T-helper 1 cell treated with Interleukin-12 subunit alpha and Interleukin-12 subunit beta and Interleukin-4 antibody, amounts not matched to agents 30 ng/mL and 1 ng/mL, for 36 hours (primary cell): Measurements from ENCODE around the gene MRPS15. TPM values are rescaled to one million over a fixed set of nuclear protein-coding genes. Genes with fewer than 3 reads are reported as not detected.

Experiments
- intact Hi-C: fragments of 100-400 bp; cut with micrococcal nuclease; formaldehyde crosslinking; loops from one replicate; pipeline ENCODE4 v1.15.1; 2024
- total RNA-seq: library from RNA; stranded (reverse); gene quantifications from 2 replicates; pipeline ENCODE4 v1.2.3, GENCODE V29; 2022

The MRPS15 gene
- total RNA-seq, 1 donor from 2014 or later = 82.2 TPM

GRCh38 chr1:36421649-36422048 is 42.5 kb downstream of the MRPS15 start:
- intact Hi-C loops = loop anchor here (2.0 kb wide), 1 partner anchor 25 kb away; the partner anchor contains the start of gene LSM10

- intact Hi-C loops = loop anchor here (1.0 to 2.0 kb wide), 8 partner anchors 24 to 322 kb away; partner anchors contain the start of genes LSM10, SH3D21 and TRAPPC3
Measured at GRCh38 chr1:36420836-36421317, 43.3 kb downstream of the MRPS15 start.

- intact Hi-C loops = loop anchor here (1.0 to 2.0 kb wide), 8 partner anchors 24 to 321 kb away; partner anchors contain the start of genes LSM10, SH3D21 and TRAPPC3
Measured at GRCh38 chr1:36420409-36420808, 43.8 kb downstream of the MRPS15 start.

GRCh38 chr1:36419569-36419968 is 44.6 kb downstream of the MRPS15 start:
- intact Hi-C loops = no loop called here

- intact Hi-C loops = no loop called here
Measured at GRCh38 chr1:36419140-36419539, 45.0 kb downstream of the MRPS15 start.

GRCh38 chr1:36417931-36418330 is 46.3 kb downstream of the MRPS15 start:
- intact Hi-C loops = no loop called here

- intact Hi-C loops = no loop called here
Measured at GRCh38 chr1:36415661-36416326, 48.4 kb downstream of the MRPS15 start.

- intact Hi-C loops = no loop called here
Measured at GRCh38 chr1:36414384-36414783, 49.8 kb downstream of the MRPS15 start.

GRCh38 chr1:36411674-36412648 is 52.2 kb downstream of the MRPS15 start:
- intact Hi-C loops = loop anchor here (1.0 to 2.0 kb wide), 3 partner anchors 15 to 105 kb away; partner anchors contain the start of genes LSM10 and SH3D21

GRCh38 chr1:36408479-36408878 is 55.7 kb downstream of the MRPS15 start:
- intact Hi-C loops = no loop called here

- intact Hi-C loops = no loop called here
Measured at GRCh38 chr1:36406440-36406839, 57.7 kb downstream of the MRPS15 start.

Other genes starting within 250 kb of the MRPS15 start
- 139 and 146 TPM in 2 replicates for gene THRAP3, start 239.9 kb downstream of the MRPS15 start, total RNA-seq
- 6.5 and 7.2 TPM in 2 replicates for gene SH3D21, start 158.0 kb downstream of the MRPS15 start, total RNA-seq
- gene EVA1B, start 140.7 kb downstream of the MRPS15 start, total RNA-seq = 11.6 and 11.9 TPM in 2 replicates
- gene STK40, start 78.5 kb downstream of the MRPS15 start, total RNA-seq = 64.6 and 65.7 TPM in 2 replicates
- gene LSM10, start 66.5 kb downstream of the MRPS15 start, total RNA-seq = 48.3 and 48.6 TPM in 2 replicates
- 0.41 TPM in 1 of 2 replicates, not detected in the other for gene OSCP1, start 13.9 kb downstream of the MRPS15 start, total RNA-seq
- gene CSF3R, start 18.5 kb upstream of the MRPS15 start, total RNA-seq = 0.95 and 1.1 TPM in 2 replicates